ENCODE results near the gene ADGRB3. TPM values are rescaled to one million over a fixed set of nuclear protein-coding genes. Genes with fewer than 3 reads are reported as not detected.

ADGRB3 gene
- total RNA-seq, 1 experiment from 2014 or later = 0.09 TPM

GRCh38 chr6:69263297-69263696, 628.2 kb downstream of the ADGRB3 start:
- intact Hi-C loops (cut with micrococcal nuclease; ENCODE audit: unreplicated experiment) = no loop called here
- no peaks in the 10 kb centered on the region for H3K4me1 Mint-ChIP-seq (ENCODE audit: low read depth, unreplicated experiment)
- CTCF ChIA-PET = no interaction called here
- H3K9me3 Mint-ChIP-seq (ENCODE audit: low read depth, unreplicated experiment) = no peaks in the 10 kb centered on the region
- no peaks in the 10 kb centered on the region for H3K36me3 Mint-ChIP-seq (ENCODE audit: insufficient read depth, unreplicated experiment)
- TF ChIP-seq CTCF (IDR thresholded peaks at IDR 0.05; ENCODE audit: unreplicated experiment) = no peak
- no TSS peak for BruUV-seq (replicated peaks)
- no peak overlapping the region for H3K4me3 Mint-ChIP-seq (ENCODE audit: low read depth, unreplicated experiment)
- H3K27me3 Mint-ChIP-seq (ENCODE audit: unreplicated experiment) = no peaks in the 10 kb centered on the region
- no peak for DNase-seq
- no peak overlapping the region for H3K27ac Mint-ChIP-seq (ENCODE audit: unreplicated experiment)

- no peak for TF ChIP-seq CTCF (IDR thresholded peaks at IDR 0.05; ENCODE audit: unreplicated experiment)
- Mint-ChIP-seq H3K9me3 (ENCODE audit: low read depth, unreplicated experiment) (no peaks in the 10 kb centered on the region), H3K4me1 (ENCODE audit: low read depth, unreplicated experiment) (no peaks in the 10 kb centered on the region), H3K27me3 (ENCODE audit: unreplicated experiment) (no peaks in the 10 kb centered on the region), H3K27ac (ENCODE audit: unreplicated experiment) (no peak overlapping the region), H3K36me3 (ENCODE audit: insufficient read depth, unreplicated experiment) (no peaks in the 10 kb centered on the region), H3K4me3 (ENCODE audit: low read depth, unreplicated experiment) (no peak overlapping the region)
- intact Hi-C loops (cut with micrococcal nuclease; ENCODE audit: unreplicated experiment) = no loop called here
- DNase-seq = no peak
- BruUV-seq (replicated peaks) = no TSS peak
- CTCF ChIA-PET = interaction anchor here (0.6 kb wide), 1 partner anchor 85 kb away, joined by 3 read pairs; no protein-coding TSS in a partner anchor
These were observed 630.0 kb downstream of the ADGRB3 start for GRCh38 chr6:69265090-69265489.

GRCh38 chr6:69265706-69266105, 630.6 kb downstream of the ADGRB3 start:
- Mint-ChIP-seq H3K36me3 (ENCODE audit: insufficient read depth, unreplicated experiment) (no peaks in the 10 kb centered on the region), H3K27ac (ENCODE audit: unreplicated experiment) (no peak overlapping the region), H3K4me3 (ENCODE audit: low read depth, unreplicated experiment) (no peak overlapping the region), H3K27me3 (ENCODE audit: unreplicated experiment) (no peaks in the 10 kb centered on the region), H3K4me1 (ENCODE audit: low read depth, unreplicated experiment) (no peaks in the 10 kb centered on the region), H3K9me3 (ENCODE audit: low read depth, unreplicated experiment) (no peaks in the 10 kb centered on the region)
- CTCF ChIA-PET = no interaction called here
- intact Hi-C loops (cut with micrococcal nuclease; ENCODE audit: unreplicated experiment) = no loop called here
- BruUV-seq (replicated peaks) = no TSS peak
- no peak for TF ChIP-seq CTCF (IDR thresholded peaks at IDR 0.05; ENCODE audit: unreplicated experiment)
- no peak for DNase-seq

GRCh38 chr6:69276204-69276603, 641.1 kb downstream of the ADGRB3 start:
- CTCF ChIA-PET = interaction anchor here (0.6 kb wide), 1 partner anchor 70 kb away, joined by 3 read pairs; no protein-coding TSS in a partner anchor
- TF ChIP-seq CTCF (IDR thresholded peaks at IDR 0.05; ENCODE audit: unreplicated experiment) = no peak
- H3K36me3 Mint-ChIP-seq (ENCODE audit: insufficient read depth, unreplicated experiment) = no peaks in the 10 kb centered on the region

More at GRCh38 chr6:69276204-69276603, 641.1 kb downstream of the ADGRB3 start:
- Mint-ChIP-seq H3K4me1 (ENCODE audit: low read depth, unreplicated experiment) (no peaks in the 10 kb centered on the region), H3K27me3 (ENCODE audit: unreplicated experiment) (no peaks in the 10 kb centered on the region), H3K4me3 (ENCODE audit: low read depth, unreplicated experiment) (no peak overlapping the region), H3K27ac (ENCODE audit: unreplicated experiment) (no peak overlapping the region), H3K9me3 (ENCODE audit: low read depth, unreplicated experiment) (no peaks in the 10 kb centered on the region)
- no TSS peak for BruUV-seq (replicated peaks)
- intact Hi-C loops (cut with micrococcal nuclease; ENCODE audit: unreplicated experiment) = no loop called here
- DNase-seq = no peak

Data from Calu3 (cell line).